Endodermal cell (in vitro differentiated cells): ENCODE measurements around the gene NAXD. TPM values are rescaled to one million over a fixed set of nuclear protein-coding genes. Genes with fewer than 3 reads are reported as not detected.
A peak's percentile ranks its signal among the peaks of the same experiment; 100 is the strongest.

Experiments
- DNase-seq: peaks from one replicate; pipeline ENCODE4 v3.0.0-alpha.2; 2017
- H3K27ac ChIP-seq: 2 replicates; pipeline ENCODE4 v1.5.1; 2013; ENCODE audit warnings: mild to moderate bottlenecking, low read depth, low read length, moderate library complexity
- H3K27me3 ChIP-seq: 2 replicates; pipeline ENCODE4 v1.6.1; 2013; ENCODE audit warnings: mild to moderate bottlenecking, low read length, moderate library complexity; ENCODE audit not compliant: insufficient read depth, control insufficient read depth, poor library complexity, severe bottlenecking
- H3K36me3 ChIP-seq: 2 replicates; pipeline ENCODE4 v1.7.0; 2013; ENCODE audit warnings: mild to moderate bottlenecking, low read length, moderate library complexity; ENCODE audit not compliant: control insufficient read depth, insufficient read depth
- H3K4me1 ChIP-seq: one replicate; pipeline ENCODE4 v1.7.0; 2013; ENCODE audit warnings: low read length; ENCODE audit not compliant: control insufficient read depth, insufficient read depth
- H3K4me3 ChIP-seq: 2 replicates; pipeline ENCODE4 v1.5.1; 2013; ENCODE audit warnings: mild to moderate bottlenecking, low read length, moderate library complexity
- H3K9ac ChIP-seq: 2 replicates; pipeline ENCODE4 v1.6.1; 2013; ENCODE audit warnings: mild to moderate bottlenecking, low read length, moderate library complexity; ENCODE audit not compliant: poor library complexity, severe bottlenecking; ENCODE audit errors: extremely low read depth
- H3K9me3 ChIP-seq: 2 replicates; pipeline ENCODE4 v1.6.1; 2013; ENCODE audit warnings: mild to moderate bottlenecking, low read length, moderate library complexity; ENCODE audit not compliant: control insufficient read depth
- H3K27ac Mint-ChIP-seq: 2 replicates; pipeline ENCODE4 v1.8.0; 2020; ENCODE audit warnings: mixed read lengths
- H3K27me3 Mint-ChIP-seq: 2 replicates; pipeline ENCODE4 v1.8.0; 2021; ENCODE audit warnings: mild to moderate bottlenecking, mixed read lengths; ENCODE audit not compliant: insufficient read depth
- H3K36me3 Mint-ChIP-seq: 2 replicates; pipeline ENCODE4 v1.8.0; 2020; ENCODE audit warnings: low read depth, mixed read lengths
- H3K4me1 Mint-ChIP-seq: 2 replicates; pipeline ENCODE4 v1.8.0; 2020; ENCODE audit warnings: mixed read lengths
- H3K4me3 Mint-ChIP-seq: 2 replicates; pipeline ENCODE4 v1.8.0; 2020; ENCODE audit warnings: mild to moderate bottlenecking, moderate library complexity, mixed read lengths
- H3K9me3 Mint-ChIP-seq: 2 replicates; pipeline ENCODE4 v1.8.0; 2020; ENCODE audit warnings: mild to moderate bottlenecking, mixed read lengths
- WGBS, 2 experiments: methylation state at CpG; one replicate each; pipeline versions ENCODE4 v1.1.5 to v1.1.7; 2013; ENCODE audit warnings: missing lambda C conversion rate in 2 of 2, mixed read lengths in 1 of 2; ENCODE audit not compliant: insufficient coverage in 1 of 2, insufficient read length in 1 of 2; 5-methylcytosine and 5-hydroxymethylcytosine counted together
- total RNA-seq, 2 donors: library from RNA; stranded (reverse); fragmentation: NEBNext Ultra II Directional in 1 of 2; extraction: Animal tissue kit (Norgen Biotek cat#: 25700) in 1 of 2; gene quantifications; 2 replicates in 1 of 2; 3 replicates in 1 of 2; pipeline ENCODE4 v1.2.1, GENCODE V29; 2021
- TF ChIP-seq, protein P1 (sequence below): fragments of 200-600 bp; sonication (generic); conservative IDR thresholded peaks from 2 replicates; pipeline ENCODE4 v1.5.0; 2021; ENCODE audit warnings: antibody characterized with exemption, mild to moderate bottlenecking

The NAXD gene
- total RNA-seq, 2 donors from 2014 or later, result 31.3 to 33.4 TPM

DNA sequence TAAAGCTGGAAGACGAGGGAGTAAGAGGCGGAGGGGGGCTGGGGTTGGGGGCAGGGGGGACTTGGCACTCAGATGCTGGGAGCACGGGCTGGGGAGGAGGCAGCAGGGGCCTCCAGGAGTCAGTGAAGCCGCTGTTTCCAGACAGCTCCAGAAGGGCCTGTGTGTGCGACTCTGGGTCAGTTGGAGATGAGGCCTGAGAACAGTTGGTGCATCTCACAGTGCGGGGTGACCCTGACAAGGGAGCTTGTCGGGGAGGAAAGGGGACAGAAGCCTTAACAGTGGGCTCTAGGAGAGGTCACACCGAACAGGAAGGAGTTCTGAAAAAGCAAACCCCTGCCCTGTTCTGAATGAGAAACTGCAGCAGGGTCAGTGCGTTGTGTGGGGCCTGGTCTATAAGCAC is 11.2 kb downstream of the NAXD start:
- TF ChIP-seq, protein P1, sequence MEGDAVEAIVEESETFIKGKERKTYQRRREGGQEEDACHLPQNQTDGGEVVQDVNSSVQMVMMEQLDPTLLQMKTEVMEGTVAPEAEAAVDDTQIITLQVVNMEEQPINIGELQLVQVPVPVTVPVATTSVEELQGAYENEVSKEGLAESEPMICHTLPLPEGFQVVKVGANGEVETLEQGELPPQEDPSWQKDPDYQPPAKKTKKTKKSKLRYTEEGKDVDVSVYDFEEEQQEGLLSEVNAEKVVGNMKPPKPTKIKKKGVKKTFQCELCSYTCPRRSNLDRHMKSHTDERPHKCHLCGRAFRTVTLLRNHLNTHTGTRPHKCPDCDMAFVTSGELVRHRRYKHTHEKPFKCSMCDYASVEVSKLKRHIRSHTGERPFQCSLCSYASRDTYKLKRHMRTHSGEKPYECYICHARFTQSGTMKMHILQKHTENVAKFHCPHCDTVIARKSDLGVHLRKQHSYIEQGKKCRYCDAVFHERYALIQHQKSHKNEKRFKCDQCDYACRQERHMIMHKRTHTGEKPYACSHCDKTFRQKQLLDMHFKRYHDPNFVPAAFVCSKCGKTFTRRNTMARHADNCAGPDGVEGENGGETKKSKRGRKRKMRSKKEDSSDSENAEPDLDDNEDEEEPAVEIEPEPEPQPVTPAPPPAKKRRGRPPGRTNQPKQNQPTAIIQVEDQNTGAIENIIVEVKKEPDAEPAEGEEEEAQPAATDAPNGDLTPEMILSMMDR, result no peak
- Mint-ChIP-seq H3K27me3 (no peaks in the 10 kb centered on the region), H3K4me3 (no peak overlapping the region), H3K27ac (peak overlapping the region; percentile 13), H3K36me3 (peaks cover 61% of the 10 kb centered on the region), H3K4me1 (peaks cover 17% of the 10 kb centered on the region), H3K9me3 (no peaks in the 10 kb centered on the region)
- Histone ChIP-seq H3K9me3 (peaks cover 3% of the 10 kb centered on the region), H3K4me3 (no peak overlapping the region), H3K4me1 (no peaks in the 10 kb centered on the region), H3K27ac (no peak overlapping the region), H3K9ac (no peak overlapping the region), H3K27me3 (no peaks in the 10 kb centered on the region), H3K36me3 (peaks cover 61% of the 10 kb centered on the region)
- DNase-seq, result no peak
- 91 to 94% methylated on average over 5 to 9 of the region's 9 CpGs for WGBS, 2 experiments

DNA sequence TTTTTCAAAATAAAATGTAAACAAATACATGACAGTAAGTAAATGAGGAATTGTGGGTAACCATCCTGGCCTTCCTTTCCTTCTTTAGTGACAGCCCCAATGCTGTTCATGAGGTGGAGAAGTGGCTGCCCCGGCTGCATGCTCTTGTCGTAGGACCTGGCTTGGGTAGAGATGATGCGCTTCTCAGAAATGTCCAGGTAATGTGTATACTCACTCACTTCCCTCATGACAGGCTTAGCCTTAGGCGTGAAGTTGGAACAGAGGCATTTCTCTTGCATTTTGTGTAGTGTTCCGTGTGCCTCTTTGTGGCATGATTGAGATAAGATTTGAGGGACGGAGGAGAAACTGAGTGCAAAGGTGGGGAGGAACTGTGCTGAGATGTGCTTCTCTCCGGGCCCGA is 12.0 kb downstream of the NAXD start:
- H3K9ac ChIP-seq, result no peak overlapping the region

DNA sequence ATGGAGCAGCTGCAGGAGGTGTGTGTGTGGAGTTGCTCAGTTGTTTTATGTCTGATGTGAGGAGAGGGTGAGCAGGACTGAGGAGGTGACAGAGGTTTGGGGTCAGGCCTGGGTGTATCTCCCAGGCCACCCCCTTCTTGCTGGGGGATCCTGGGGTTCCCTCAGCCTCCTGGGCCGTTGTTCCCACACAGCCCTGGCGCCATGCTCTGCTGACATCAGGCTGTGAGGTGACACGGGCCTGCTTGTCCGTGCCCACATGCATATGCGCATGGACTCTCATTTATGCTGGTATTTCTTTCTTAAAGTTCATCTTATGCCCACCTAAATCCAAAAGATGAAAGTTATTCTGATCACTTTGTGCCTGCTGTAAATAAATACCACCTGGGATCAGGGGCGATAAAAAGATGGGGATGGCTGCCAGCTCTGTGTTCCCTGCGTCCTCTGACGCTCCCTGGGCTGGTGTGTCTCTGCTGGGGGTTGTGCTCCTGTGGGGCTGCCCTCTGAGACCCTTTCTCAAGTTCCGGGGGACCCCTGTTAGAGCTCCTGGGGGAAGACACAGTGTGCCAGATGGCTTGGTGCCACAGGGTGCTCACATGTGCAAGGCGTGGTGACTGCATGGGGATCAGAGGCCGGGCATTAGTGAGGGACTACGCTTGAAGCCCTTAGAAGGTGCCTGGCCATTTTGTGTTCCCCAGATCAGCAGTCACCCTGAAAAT is 12.6 kb downstream of the NAXD start:
- H3K27me3 Mint-ChIP-seq, result no peaks in the 10 kb centered on the region
- H3K36me3 ChIP-seq, result peaks cover 56% of the 10 kb centered on the region
- peak overlapping the region; percentile 52 for H3K27ac Mint-ChIP-seq
- H3K9ac ChIP-seq, result no peak overlapping the region
- 91 to 93% methylated on average over 8 to 12 of the region's 12 CpGs for WGBS, 2 experiments
- H3K4me1 ChIP-seq, result no peaks in the 10 kb centered on the region
- peaks cover 62% of the 10 kb centered on the region for H3K36me3 Mint-ChIP-seq
- no peak overlapping the region for H3K27ac ChIP-seq
- H3K9me3 Mint-ChIP-seq, result peaks cover 11% of the 10 kb centered on the region
- peaks cover 17% of the 10 kb centered on the region for H3K4me1 Mint-ChIP-seq
- DNase-seq, result peak; percentile 30
- H3K9me3 ChIP-seq, result peaks cover 6% of the 10 kb centered on the region
- TF ChIP-seq, protein P1, result no peak
- H3K4me3 ChIP-seq, result no peak overlapping the region
- no peak overlapping the region for H3K4me3 Mint-ChIP-seq
- H3K27me3 ChIP-seq, result no peaks in the 10 kb centered on the region

More for the DNA sequence above, 12.0 kb downstream of the NAXD start:
- H3K27me3 Mint-ChIP-seq, result no peaks in the 10 kb centered on the region
- peak overlapping the region; percentile 2 for H3K27ac Mint-ChIP-seq
- Histone ChIP-seq H3K36me3 (peaks cover 61% of the 10 kb centered on the region), H3K27me3 (no peaks in the 10 kb centered on the region), H3K9me3 (peaks cover 6% of the 10 kb centered on the region), H3K4me1 (no peaks in the 10 kb centered on the region), H3K4me3 (no peak overlapping the region), H3K27ac (no peak overlapping the region)
- H3K4me3 Mint-ChIP-seq, result no peak overlapping the region
- 90 to 98% methylated on average over 6 to 8 of the region's 8 CpGs for WGBS, 2 experiments
- H3K36me3 Mint-ChIP-seq, result peaks cover 63% of the 10 kb centered on the region
- peaks cover 17% of the 10 kb centered on the region for H3K4me1 Mint-ChIP-seq
- peaks cover 7% of the 10 kb centered on the region for H3K9me3 Mint-ChIP-seq
- no peak for DNase-seq
- TF ChIP-seq, protein P1, result no peak
